Measurements from ENCODE around the gene MROH8. TPM values are rescaled to one million over a fixed set of nuclear protein-coding genes. Genes with fewer than 3 reads are reported as not detected.

Gene MROH8
- total RNA-seq, 1 donor from 2014 or later, result 2.5 TPM

DNA sequence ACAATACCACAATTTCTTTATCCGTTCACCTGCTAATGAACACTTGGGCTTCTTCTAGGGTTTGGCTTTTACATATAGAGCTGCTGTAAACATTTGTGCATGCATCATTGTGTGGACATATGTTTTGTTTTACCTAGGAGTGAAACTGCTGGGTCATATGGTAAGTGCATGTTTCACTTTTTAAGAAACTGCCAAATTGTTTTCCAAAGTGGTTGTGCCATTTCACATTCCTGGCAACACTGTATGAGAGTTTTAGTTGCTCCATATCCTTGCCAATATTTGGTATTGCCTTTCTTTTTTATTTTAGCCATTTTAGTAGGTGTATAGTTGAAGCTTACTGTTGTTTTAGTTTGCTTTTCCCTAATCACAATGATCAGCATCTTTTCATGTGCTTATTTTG lies 14.3 kb downstream of the MROH8 start:
- no peak overlapping the region for H3K27ac Mint-ChIP-seq (ENCODE audit: unreplicated experiment)

DNA sequence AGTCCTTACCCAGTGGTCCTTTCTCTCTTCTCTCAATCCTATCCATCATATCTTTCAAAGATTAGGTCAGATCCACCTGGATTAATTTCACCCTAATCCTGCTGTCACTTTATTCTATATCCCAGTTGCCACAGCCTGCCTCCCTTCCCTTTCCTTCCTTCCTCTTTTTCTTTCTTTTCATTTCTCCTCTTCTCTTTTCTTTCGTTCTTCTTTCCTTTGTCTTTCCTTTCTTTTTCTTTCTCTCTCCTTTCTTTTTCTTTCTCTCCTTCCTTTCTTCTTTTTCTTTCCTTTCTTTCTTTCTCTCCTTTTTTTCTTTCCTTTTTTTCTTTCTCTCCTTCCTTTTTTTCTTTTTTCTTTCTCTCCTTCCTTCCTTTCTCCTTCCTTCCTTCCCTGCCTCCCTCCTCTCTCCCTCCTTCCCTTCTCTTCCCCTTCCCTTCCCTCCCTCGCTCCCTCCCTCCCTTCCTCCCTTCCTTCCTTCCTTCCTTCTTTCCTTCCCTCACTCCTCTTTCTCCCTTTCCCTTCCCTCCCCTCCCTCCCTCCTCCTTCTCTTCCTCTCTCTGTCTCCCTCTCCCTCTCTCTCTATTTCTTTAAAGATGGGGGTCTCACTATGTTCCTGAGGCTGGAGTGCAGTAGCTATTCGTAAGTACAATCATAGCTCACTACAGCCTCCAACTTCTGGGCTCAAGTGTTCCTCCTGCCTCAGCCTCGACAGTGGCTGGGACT lies 15.4 kb downstream of the MROH8 start:
- Mint-ChIP-seq H3K9me3 (ENCODE audit: low read depth) (no peaks in the 10 kb centered on the region), H3K27me3 (ENCODE audit: low read depth) (peaks cover 3% of the 10 kb centered on the region), H3K4me1 (ENCODE audit: low read depth) (no peaks in the 10 kb centered on the region), H3K27ac (ENCODE audit: unreplicated experiment) (no peak overlapping the region), H3K36me3 (ENCODE audit: low read depth) (peaks cover 2% of the 10 kb centered on the region), H3K4me3 (ENCODE audit: unreplicated experiment) (no peak overlapping the region)
- DNase-seq (ENCODE audit: low spot score), result no peak
- TF ChIP-seq, protein P1, sequence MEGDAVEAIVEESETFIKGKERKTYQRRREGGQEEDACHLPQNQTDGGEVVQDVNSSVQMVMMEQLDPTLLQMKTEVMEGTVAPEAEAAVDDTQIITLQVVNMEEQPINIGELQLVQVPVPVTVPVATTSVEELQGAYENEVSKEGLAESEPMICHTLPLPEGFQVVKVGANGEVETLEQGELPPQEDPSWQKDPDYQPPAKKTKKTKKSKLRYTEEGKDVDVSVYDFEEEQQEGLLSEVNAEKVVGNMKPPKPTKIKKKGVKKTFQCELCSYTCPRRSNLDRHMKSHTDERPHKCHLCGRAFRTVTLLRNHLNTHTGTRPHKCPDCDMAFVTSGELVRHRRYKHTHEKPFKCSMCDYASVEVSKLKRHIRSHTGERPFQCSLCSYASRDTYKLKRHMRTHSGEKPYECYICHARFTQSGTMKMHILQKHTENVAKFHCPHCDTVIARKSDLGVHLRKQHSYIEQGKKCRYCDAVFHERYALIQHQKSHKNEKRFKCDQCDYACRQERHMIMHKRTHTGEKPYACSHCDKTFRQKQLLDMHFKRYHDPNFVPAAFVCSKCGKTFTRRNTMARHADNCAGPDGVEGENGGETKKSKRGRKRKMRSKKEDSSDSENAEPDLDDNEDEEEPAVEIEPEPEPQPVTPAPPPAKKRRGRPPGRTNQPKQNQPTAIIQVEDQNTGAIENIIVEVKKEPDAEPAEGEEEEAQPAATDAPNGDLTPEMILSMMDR (IDR thresholded peaks at IDR 0.05), result no peak

More for the DNA sequence above, 14.3 kb downstream of the MROH8 start:
- no peaks in the 10 kb centered on the region for H3K9me3 Mint-ChIP-seq (ENCODE audit: low read depth)
- no peak overlapping the region for H3K4me3 Mint-ChIP-seq (ENCODE audit: unreplicated experiment)
- H3K36me3 Mint-ChIP-seq (ENCODE audit: low read depth), result peaks cover 2% of the 10 kb centered on the region
- peaks cover 3% of the 10 kb centered on the region for H3K27me3 Mint-ChIP-seq (ENCODE audit: low read depth)
- no peaks in the 10 kb centered on the region for H3K4me1 Mint-ChIP-seq (ENCODE audit: low read depth)
- TF ChIP-seq, protein P1 (IDR thresholded peaks at IDR 0.05), result no peak
- DNase-seq (ENCODE audit: low spot score), result no peak

DNA sequence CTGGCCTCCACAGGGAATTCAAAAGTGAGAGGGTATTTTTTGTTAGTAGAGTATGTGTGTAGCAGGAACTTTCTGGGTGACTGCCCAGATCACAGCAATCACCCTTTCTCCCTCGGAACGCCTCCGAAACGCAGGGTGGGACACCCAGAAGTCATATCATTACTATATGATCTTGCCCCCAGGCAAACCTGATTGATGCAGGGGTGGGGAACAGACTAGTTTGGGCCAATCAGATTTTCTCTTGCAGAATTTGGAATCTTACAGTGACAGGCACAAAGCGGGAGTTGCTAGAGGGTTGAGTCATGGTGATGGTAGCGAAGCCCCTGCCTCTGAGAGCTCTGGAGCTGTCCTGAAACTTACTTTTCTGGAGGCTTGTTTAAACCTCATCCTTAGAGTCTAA lies 16.7 kb downstream of the MROH8 start:
- Mint-ChIP-seq H3K36me3 (ENCODE audit: low read depth) (peaks cover 1% of the 10 kb centered on the region), H3K27ac (ENCODE audit: unreplicated experiment) (no peak overlapping the region), H3K4me3 (ENCODE audit: unreplicated experiment) (no peak overlapping the region), H3K27me3 (ENCODE audit: low read depth) (peaks cover 3% of the 10 kb centered on the region), H3K9me3 (ENCODE audit: low read depth) (no peaks in the 10 kb centered on the region), H3K4me1 (ENCODE audit: low read depth) (no peaks in the 10 kb centered on the region)
- no peak for DNase-seq (ENCODE audit: low spot score)
- TF ChIP-seq, protein P1 (IDR thresholded peaks at IDR 0.05), result no peak

DNA sequence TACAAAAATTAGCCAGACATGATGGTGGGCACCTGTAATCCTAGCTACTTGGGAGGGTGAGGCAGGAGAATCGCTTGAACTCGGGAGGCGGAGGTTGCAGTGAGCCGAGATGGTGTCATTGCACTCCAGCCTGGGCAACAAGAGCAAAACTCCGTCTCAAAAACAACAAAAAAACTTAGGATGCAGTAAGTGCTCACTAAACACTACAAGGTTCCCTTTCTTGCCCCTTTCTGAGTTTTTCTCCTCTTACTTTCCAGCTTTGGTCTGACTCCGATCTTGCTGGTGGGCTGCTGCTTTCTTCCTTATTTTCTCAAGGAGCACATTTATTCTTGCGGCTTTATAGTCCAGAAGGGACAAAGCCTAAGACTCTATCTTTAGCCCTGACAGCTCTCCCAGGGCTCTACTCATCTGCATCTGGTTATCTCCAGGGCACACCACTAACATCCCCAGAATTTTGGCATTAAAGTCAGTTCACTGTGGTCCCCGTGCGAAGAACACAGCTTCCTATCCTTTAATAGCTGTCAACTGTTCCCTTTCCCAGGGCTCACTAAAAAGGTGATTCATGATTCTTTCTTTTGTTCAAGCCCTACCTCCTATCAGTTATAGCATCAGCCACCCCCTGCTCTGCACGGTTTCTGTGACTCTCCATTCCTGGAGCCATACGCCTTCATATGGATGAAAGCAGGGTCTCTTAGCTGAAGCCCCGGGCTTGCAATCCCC lies 17.4 kb downstream of the MROH8 start:
- Mint-ChIP-seq H3K27ac (ENCODE audit: unreplicated experiment) (no peak overlapping the region), H3K36me3 (ENCODE audit: low read depth) (peaks cover 1% of the 10 kb centered on the region), H3K9me3 (ENCODE audit: low read depth) (no peaks in the 10 kb centered on the region), H3K27me3 (ENCODE audit: low read depth) (peaks cover 3% of the 10 kb centered on the region), H3K4me1 (ENCODE audit: low read depth) (no peaks in the 10 kb centered on the region), H3K4me3 (ENCODE audit: unreplicated experiment) (no peak overlapping the region)
- TF ChIP-seq, protein P1 (IDR thresholded peaks at IDR 0.05), result no peak
- no peak for DNase-seq (ENCODE audit: low spot score)

DNA sequence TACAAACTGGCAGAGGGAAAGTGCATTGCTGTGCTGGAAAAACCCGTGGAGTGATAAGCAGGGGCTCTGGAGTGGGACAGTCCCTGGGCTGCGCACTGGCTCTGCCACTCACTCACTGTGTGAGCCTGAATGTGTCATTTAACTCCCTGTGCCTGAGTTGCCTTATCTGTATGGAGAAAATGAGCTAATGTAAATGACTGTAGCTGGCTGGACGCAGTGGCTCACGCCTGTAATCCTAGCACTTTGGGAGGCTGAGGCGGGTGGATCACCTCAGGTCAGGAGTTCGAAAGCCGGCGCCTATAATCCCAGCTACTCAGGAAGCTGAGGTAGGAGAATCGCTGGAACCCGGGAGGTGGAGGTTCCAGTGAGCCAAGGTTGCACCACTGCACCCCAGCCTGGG lies 18.7 kb downstream of the MROH8 start:
- peaks cover 3% of the 10 kb centered on the region for H3K27me3 Mint-ChIP-seq (ENCODE audit: low read depth)
- H3K4me1 Mint-ChIP-seq (ENCODE audit: low read depth), result no peaks in the 10 kb centered on the region
- H3K36me3 Mint-ChIP-seq (ENCODE audit: low read depth), result peaks cover 1% of the 10 kb centered on the region
- TF ChIP-seq, protein P1 (IDR thresholded peaks at IDR 0.05), result no peak
- DNase-seq (ENCODE audit: low spot score), result no peak
- no peaks in the 10 kb centered on the region for H3K9me3 Mint-ChIP-seq (ENCODE audit: low read depth)
- no peak overlapping the region for H3K27ac Mint-ChIP-seq (ENCODE audit: unreplicated experiment)
- H3K4me3 Mint-ChIP-seq (ENCODE audit: unreplicated experiment), result no peak overlapping the region

Data from chondrocyte (in vitro differentiated cells).